K562 (cell line): ENCODE results near the gene ACAP3. TPM values are rescaled to one million over a fixed set of nuclear protein-coding genes. Genes with fewer than 3 reads are reported as not detected.

Experiments
- ATAC-seq: fragments of 200-7000 bp; cut with Tn5 transposase; 3 replicates; pipeline ENCODE4 v1.9.1; 2020; ENCODE audit warnings: moderate library complexity
- BruUV-seq: library from RNA; stranded (reverse); fragments of 400-500 nt; replicated peaks from 2 replicates; lab custom pipeline; 2021; lab: Mats Ljungman, UMichigan
- CTCF ChIA-PET: fragments of 300-600 bp; formaldehyde crosslinking; extraction: SDS; loops from one replicate; lab custom pipeline; 2021; ENCODE audit warnings: low intra/inter-chr PET ratio; lab: Yijun Ruan, JAX
- POLR2A ChIA-PET: fragments of 300-600, 350-650 bp; sonication (Branson Sonifier 250); formaldehyde crosslinking; extraction: SDS; loops from one replicate; lab custom pipeline; 2021; ENCODE audit warnings: antibody characterized with exemption, inconsistent platforms; lab: Yijun Ruan, JAX
- DNase-seq, 4 experiments: peaks; one replicate each; pipeline versions ENCODE4 v3.0.0 to v3.0.0-alpha.2; 2011 to 2018; ENCODE audit warnings: low spot score in 3 of 4, mixed read lengths in 3 of 4; ENCODE audit errors: extremely low read depth in 1 of 4
- FAIRE-seq: peaks from 2 replicates; lab custom pipeline; 2011; peaks lifted over from hg19 to GRCh38; lab: Jason Lieb, UNC
- H2AFZ ChIP-seq: 2 replicates; pipeline ENCODE4 v1.6.0; 2011; ENCODE audit warnings: low read depth, low read length, control low read depth, inconsistent platforms
- H3K27ac ChIP-seq: fragments of 200-600 bp; 3 replicates; pipeline ENCODE4 v1.8.0; 2011; ENCODE audit warnings: low read depth, mild to moderate bottlenecking, control low read depth, inconsistent platforms, low read length, moderate library complexity, mixed read lengths; ENCODE audit errors: extremely low read depth
- H3K27me3 ChIP-seq, 2 experiments: fragments of 300-600 bp in 1 of 2; 2 replicates in 1 of 2; 3 replicates in 1 of 2; pipeline versions ENCODE4 v1.6.0 to v1.8.0; 2011; ENCODE audit warnings: inconsistent platforms in 2 of 2, low read length in 2 of 2, mild to moderate bottlenecking in 1 of 2, mixed read lengths in 1 of 2, moderate library complexity in 1 of 2; ENCODE audit not compliant: control insufficient read depth in 2 of 2, insufficient read depth in 2 of 2
- H3K36me3 ChIP-seq: fragments of 300-600 bp; 3 replicates; pipeline ENCODE4 v1.8.0; 2011; ENCODE audit warnings: mild to moderate bottlenecking, low read length, inconsistent platforms; ENCODE audit not compliant: control insufficient read depth, insufficient read depth
- H3K4me1 ChIP-seq, 2 experiments: fragments of 200-600 bp in 1 of 2; replicated peaks in 1 of 2; 2 replicates in 1 of 2; 3 replicates in 1 of 2; pipeline versions ENCODE4 v1.5.1 to v1.8.0; 2011; ENCODE audit warnings: inconsistent platforms in 2 of 2, low read length in 2 of 2, mild to moderate bottlenecking in 1 of 2, mixed read lengths in 1 of 2, moderate library complexity in 1 of 2; ENCODE audit not compliant: control insufficient read depth in 2 of 2, insufficient read depth in 2 of 2
- H3K4me2 ChIP-seq: 2 replicates; pipeline ENCODE4 v1.6.1; 2011; ENCODE audit warnings: low read length, control low read depth, inconsistent platforms, mixed read lengths; ENCODE audit not compliant: insufficient read depth
- H3K4me3 ChIP-seq: fragments of 200-600 bp; sonication (generic), shearing (Covaris generic); 2 replicates; pipeline ENCODE4 v1.5.1; 2016; ENCODE audit warnings: control low read depth, inconsistent platforms
- H3K79me2 ChIP-seq: fragments of 200-600 bp; 3 replicates; pipeline ENCODE4 v1.8.0; 2011; ENCODE audit warnings: low read length, inconsistent platforms; ENCODE audit not compliant: control insufficient read depth, insufficient read depth
- H3K9ac ChIP-seq, 2 experiments: 2 replicates each; pipeline versions ENCODE4 v1.6.0 to v1.6.1; 2011; ENCODE audit warnings: low read depth in 2 of 2, low read length in 2 of 2, control low read depth in 1 of 2, inconsistent platforms in 1 of 2, mild to moderate bottlenecking in 1 of 2, mixed read lengths in 1 of 2; ENCODE audit not compliant: insufficient read depth in 1 of 2
- H3K9me1 ChIP-seq: one replicate; pipeline ENCODE4 v1.6.0; 2011; ENCODE audit warnings: inconsistent platforms, mild to moderate bottlenecking, low read length, moderate library complexity; ENCODE audit not compliant: control insufficient read depth, insufficient read depth
- H3K9me3 ChIP-seq: replicated peaks from 2 replicates; pipeline ENCODE4 v1.5.1; 2011; ENCODE audit warnings: low read depth, low read length, inconsistent platforms; ENCODE audit not compliant: control insufficient read depth, insufficient read depth
- H4K20me1 ChIP-seq: replicated peaks from 2 replicates; pipeline ENCODE4 v1.6.1; 2011; ENCODE audit warnings: low read length, inconsistent platforms, mixed read lengths; ENCODE audit not compliant: control insufficient read depth, insufficient read depth
- POLR2G ChIP-seq: fragments of 200-400 bp; formaldehyde crosslinking; IDR thresholded peaks from 2 replicates; pipeline ENCODE4 v1.6.1; 2017; ENCODE audit warnings: low read depth, mild to moderate bottlenecking, antibody characterized with exemption, low read length, moderate library complexity
- WGBS: fragments of 100-300 bp; shearing (Covaris generic); methylation state at CpG from one replicate; pipeline ENCODE4 v1.1.6; 2016; ENCODE audit warnings: low coverage, mixed read lengths; ENCODE audit not compliant: insufficient coverage; ENCODE audit errors: missing lambda C conversion rate; 5-methylcytosine and 5-hydroxymethylcytosine counted together
- in situ Hi-C: fragments of 300-500 bp; cut with MboI; formaldehyde crosslinking; loops from 4 replicates; pipeline ENCODE4 v1.15.0; 2018; ENCODE audit warnings: inconsistent platforms, mixed read lengths
- intact Hi-C: fragments of 100-400 bp; cut with micrococcal nuclease; formaldehyde crosslinking; loops from 2 replicates; pipeline ENCODE4 v1.14.2; 2022
- polyA plus RNA-seq, 8 experiments: library from polyadenylated mRNA; depleted of rRNA in 4 of 8; stranded (reverse) in 5 of 8; unstranded in 3 of 8; fragments of >200 nt; fragmentation: Nextera tagmentation in 2 of 8; fragmentation: Illumina TruSeq in 1 of 8; extraction: Ambion mirVana in 2 of 8; extraction: Trizol in 1 of 8; gene quantifications; 2 replicates each; pipeline versions ENCODE4 v1.2.1 to v1.2.3, GENCODE V29; 2011 to 2014; ENCODE audit warnings: inconsistent platforms in 1 of 8, missing spikeins in 1 of 8
- total RNA-seq, 7 experiments: library from RNA; depleted of rRNA in 6 of 7; stranded (reverse); fragments of >200 nt in 6 of 7; fragmentation: Illumina TruSeq in 2 of 7; extraction: Trizol in 2 of 7; gene quantifications; 2 replicates each; pipeline versions ENCODE4 v1.2.1 to v1.2.3, GENCODE V29; 2011 to 2021; ENCODE audit warnings: low replicate concordance in 1 of 7
- TF ChIP-seq, protein P1 (sequence below): fragments of 250-450 bp; sonication (Bioruptor Pico); IDR thresholded peaks from 2 replicates; pipeline ENCODE4 v1.5.0; 2021; ENCODE audit warnings: mild to moderate bottlenecking, moderate library complexity
- TF ChIP-seq, protein P2 (sequence below): fragments of 450-650 bp; formaldehyde crosslinking; IDR thresholded peaks from 2 replicates; pipeline ENCODE4 v1.4.0; 2020; ENCODE audit warnings: mild to moderate bottlenecking, moderate library complexity
- TF ChIP-seq, protein P3 (sequence below): IDR thresholded peaks from 3 replicates; pipeline ENCODE4 v1.6.1; 2011; ENCODE audit warnings: borderline replicate concordance, mild to moderate bottlenecking; ENCODE audit not compliant: insufficient read length, insufficient read depth

The ACAP3 gene
- total and polyA plus RNA-seq, 9 of the 15 experiments (the other 6 are each of a cell fraction or from before 2014, with no cell fraction given), result 0.01 to 49.0 (median 12.0) TPM

DNA sequence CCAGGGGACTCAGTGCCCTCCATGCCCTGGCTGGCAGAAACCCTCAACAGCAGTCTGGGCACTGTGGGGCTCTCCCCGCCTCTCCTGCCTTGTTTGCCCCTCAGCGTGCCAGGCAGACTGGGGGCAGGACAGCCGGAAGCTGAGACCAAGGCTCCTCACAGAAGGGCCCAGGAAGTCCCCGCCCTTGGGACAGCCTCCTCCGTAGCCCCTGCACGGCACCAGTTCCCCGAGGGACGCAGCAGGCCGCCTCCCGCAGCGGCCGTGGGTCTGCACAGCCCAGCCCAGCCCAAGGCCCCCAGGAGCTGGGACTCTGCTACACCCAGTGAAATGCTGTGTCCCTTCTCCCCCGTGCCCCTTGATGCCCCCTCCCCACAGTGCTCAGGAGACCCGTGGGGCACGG, 20.5 kb upstream of the ACAP3 start:
- no TSS peak for BruUV-seq
- H3K4me2 ChIP-seq, result no peak overlapping the region
- no peak for ATAC-seq
- CTCF ChIA-PET, result no interaction called here
- no peak overlapping the region for H3K4me3 ChIP-seq
- TF ChIP-seq POLR2G, result peak; percentile 69
- TF ChIP-seq, protein P1, sequence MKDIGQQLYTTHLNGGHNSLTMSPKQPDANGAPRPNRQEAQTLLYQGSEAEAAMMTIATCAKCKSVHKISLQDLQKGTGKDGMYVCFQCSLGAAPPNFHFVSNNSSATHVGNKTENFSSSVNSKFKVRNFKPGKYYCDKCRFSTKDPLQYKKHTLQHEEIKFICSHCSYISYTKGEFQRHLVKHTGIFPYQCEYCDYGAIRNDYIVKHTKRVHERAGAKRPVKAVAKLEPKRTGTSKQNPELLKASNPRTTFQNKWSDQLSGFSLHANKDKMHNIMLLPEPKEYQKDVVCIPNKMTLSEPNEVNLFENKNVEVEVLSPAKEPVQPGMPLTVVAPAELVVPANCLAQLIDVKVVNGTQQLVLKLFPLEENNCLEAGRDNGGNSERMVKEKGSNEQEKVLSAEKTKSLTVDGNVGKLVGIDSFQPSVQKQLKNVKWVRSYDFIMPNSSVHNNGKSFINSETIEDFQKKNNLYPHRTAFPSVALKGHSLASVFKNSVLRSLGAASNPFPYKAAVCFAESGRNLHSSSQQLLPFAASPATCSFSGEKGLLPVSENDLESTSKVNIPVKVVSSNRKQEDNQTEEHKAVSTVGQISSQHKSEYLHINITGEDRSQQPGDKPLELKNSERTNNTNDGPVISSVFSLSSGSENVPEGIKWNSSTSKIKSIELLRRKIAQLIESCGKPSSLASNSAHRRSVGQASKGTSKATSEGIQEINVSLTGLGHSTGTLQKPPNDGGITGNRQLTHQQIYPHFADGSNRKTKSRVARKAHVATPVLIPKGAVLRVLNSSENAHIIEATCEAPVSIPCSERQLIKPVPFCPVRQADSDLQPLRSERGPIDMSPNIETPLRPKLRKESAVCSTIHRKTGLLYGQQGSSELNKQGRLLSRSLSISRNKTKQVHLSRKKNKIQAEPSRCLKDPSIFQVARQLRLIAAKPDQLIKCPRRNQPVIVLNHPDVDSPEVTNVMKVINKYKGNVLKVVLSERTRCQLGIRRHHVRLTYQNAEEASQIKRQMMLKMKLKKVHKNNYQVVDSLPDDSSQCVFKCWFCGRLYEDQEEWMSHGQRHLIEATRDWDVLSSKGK (CRISPR knock-in tag), result no peak
- TF ChIP-seq, protein P2, sequence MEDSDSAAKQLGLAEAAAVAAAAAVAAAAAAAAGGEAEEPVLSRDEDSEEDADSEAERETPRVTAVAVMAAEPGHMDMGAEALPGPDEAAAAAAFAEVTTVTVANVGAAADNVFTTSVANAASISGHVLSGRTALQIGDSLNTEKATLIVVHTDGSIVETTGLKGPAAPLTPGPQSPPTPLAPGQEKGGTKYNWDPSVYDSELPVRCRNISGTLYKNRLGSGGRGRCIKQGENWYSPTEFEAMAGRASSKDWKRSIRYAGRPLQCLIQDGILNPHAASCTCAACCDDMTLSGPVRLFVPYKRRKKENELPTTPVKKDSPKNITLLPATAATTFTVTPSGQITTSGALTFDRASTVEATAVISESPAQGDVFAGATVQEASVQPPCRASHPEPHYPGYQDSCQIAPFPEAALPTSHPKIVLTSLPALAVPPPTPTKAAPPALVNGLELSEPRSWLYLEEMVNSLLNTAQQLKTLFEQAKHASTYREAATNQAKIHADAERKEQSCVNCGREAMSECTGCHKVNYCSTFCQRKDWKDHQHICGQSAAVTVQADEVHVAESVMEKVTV, result no peak
- TF ChIP-seq, protein P3, sequence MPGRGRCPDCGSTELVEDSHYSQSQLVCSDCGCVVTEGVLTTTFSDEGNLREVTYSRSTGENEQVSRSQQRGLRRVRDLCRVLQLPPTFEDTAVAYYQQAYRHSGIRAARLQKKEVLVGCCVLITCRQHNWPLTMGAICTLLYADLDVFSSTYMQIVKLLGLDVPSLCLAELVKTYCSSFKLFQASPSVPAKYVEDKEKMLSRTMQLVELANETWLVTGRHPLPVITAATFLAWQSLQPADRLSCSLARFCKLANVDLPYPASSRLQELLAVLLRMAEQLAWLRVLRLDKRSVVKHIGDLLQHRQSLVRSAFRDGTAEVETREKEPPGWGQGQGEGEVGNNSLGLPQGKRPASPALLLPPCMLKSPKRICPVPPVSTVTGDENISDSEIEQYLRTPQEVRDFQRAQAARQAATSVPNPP, result no peak
- TF ChIP-seq, all 486 proteins: peak for 1
- DNase-seq (no peak), FAIRE-seq (no peak)
- Histone ChIP-seq H3K36me3 (peaks cover 16% of the 10 kb centered on the region; the same call in 1 of the 3 replicates), H3K9me1 (peaks cover 4% of the 10 kb centered on the region), H3K9ac (peak overlapping the region in 1 of 2 experiments; percentile 65; a peak in 2 of 4 replicates), H3K4me1 (peaks cover 10 to 91% of the 10 kb centered on the region in 2 experiments), H2AFZ (no peak overlapping the region), H3K27ac (no peak overlapping the region), H3K9me3 (peaks cover 6% of the 10 kb centered on the region), H3K27me3 (no peaks in the 10 kb centered on the region), H3K79me2 (peaks cover 29% of the 10 kb centered on the region), H4K20me1 (0 out of 2 replicates have a peak, but pooled peaks cover 3% of the 10 kb centered on the region)
- WGBS, result 90% methylated on average over 6 of the region's 15 CpGs
- intact Hi-C loops, result no loop called here
- in situ Hi-C loops, result no loop called here
- POLR2A ChIA-PET, result interaction anchor here (2.2 kb wide), 1 partner anchor 15 kb away, joined by 9 read pairs; no protein-coding TSS in a partner anchor
